Measurements from ENCODE around the gene GHRH. TPM values are rescaled to one million over a fixed set of nuclear protein-coding genes. Genes with fewer than 3 reads are reported as not detected.

Gene GHRH
- total RNA-seq, 1 donor from 2014 or later, result not detected

Other genes with a start within 250 kb of the GHRH start
- 5.6 and 8.7 TPM in 2 replicates for gene RBL1, start 165.8 kb downstream of the GHRH start, total RNA-seq
- gene RPN2, start 82.5 kb downstream of the GHRH start, total RNA-seq, result 234 and 237 TPM in 2 replicates
- 0.13 and 1.4 TPM in 2 replicates for gene MROH8, start 82.3 kb downstream of the GHRH start, total RNA-seq
- gene MANBAL, start 27.8 kb upstream of the GHRH start, total RNA-seq, result 39.2 and 56.8 TPM in 2 replicates
- gene SRC, start 84.3 kb upstream of the GHRH start, total RNA-seq, result 49.7 and 60.5 TPM in 2 replicates

All from kidney epithelial cell (primary cell).